ENCODE measurements around the gene HPGDS.
"Not testable (repeated sequence)": the region's sequence is repeated elsewhere in the genome, so short reads cannot be mapped to it uniquely, and the experiment has no call there.

The HPGDS gene

GRCh38 chr4:94342694-94343093 is at the start of gene HPGDS:
Gene HPGDS, minus strand, starts transcription at chr4:94342836. Its CDS starts 8,207 bp downstream, at chr4:94334629.
- DNase-seq = peak; percentile 40 to 44

- DNase-seq = peak; percentile 21 to 45
Observed at GRCh38 chr4:94390804-94391410, 48.3 kb upstream of the HPGDS start.

- DNase-seq = no peak
Observed at GRCh38 chr4:94389595-94390267, 47.1 kb upstream of the HPGDS start.

- not testable (repeated sequence) for DNase-seq
Observed at GRCh38 chr4:94387965-94388364, 45.3 kb upstream of the HPGDS start.

GRCh38 chr4:94385452-94385851 is 42.8 kb upstream of the HPGDS start:
- DNase-seq = not testable (repeated sequence)

GRCh38 chr4:94382891-94383290 is 40.3 kb upstream of the HPGDS start:
- not testable (repeated sequence) for DNase-seq

- no peak for DNase-seq
Observed at GRCh38 chr4:94378047-94378446, 35.4 kb upstream of the HPGDS start.

- DNase-seq = no peak
Observed at GRCh38 chr4:94377294-94377693, 34.7 kb upstream of the HPGDS start.

GRCh38 chr4:94375364-94375763 is 32.7 kb upstream of the HPGDS start:
- no peak for DNase-seq

GRCh38 chr4:94373752-94374151 is 31.1 kb upstream of the HPGDS start:
- DNase-seq = no peak

GRCh38 chr4:94372991-94373390 is 30.4 kb upstream of the HPGDS start:
- DNase-seq = no peak

- DNase-seq = no peak
Observed at GRCh38 chr4:94372228-94372978, 29.8 kb upstream of the HPGDS start.

GRCh38 chr4:94371290-94371689 is 28.7 kb upstream of the HPGDS start:
- DNase-seq = no peak

GRCh38 chr4:94370533-94371254 is 28.1 kb upstream of the HPGDS start:
- DNase-seq = no peak

- no peak for DNase-seq
Observed at GRCh38 chr4:94369046-94369445, 26.4 kb upstream of the HPGDS start.

GRCh38 chr4:94368459-94368858 is 25.8 kb upstream of the HPGDS start:
- no peak for DNase-seq

- DNase-seq = no peak
Observed at GRCh38 chr4:94365304-94365703, 22.7 kb upstream of the HPGDS start.

- DNase-seq = no peak
Observed at GRCh38 chr4:94364527-94364926, 21.9 kb upstream of the HPGDS start.

- no peak for DNase-seq
Observed at GRCh38 chr4:94363136-94363655, 20.6 kb upstream of the HPGDS start.

- no peak for DNase-seq
Observed at GRCh38 chr4:94359838-94360237, 17.2 kb upstream of the HPGDS start.

GRCh38 chr4:94359221-94359620 is 16.6 kb upstream of the HPGDS start:
- no peak for DNase-seq

- no peak for DNase-seq
Observed at GRCh38 chr4:94358101-94358500, 15.5 kb upstream of the HPGDS start.

GRCh38 chr4:94357624-94358023 is 15.0 kb upstream of the HPGDS start:
- DNase-seq = no peak
